CD1c-positive myeloid dendritic cell (primary cell): ENCODE results near the gene LRRC27.
"Not testable (repeated sequence)": the region's sequence is repeated elsewhere in the genome, so short reads cannot be mapped to it uniquely, and the experiment has no call there.

ENCODE experiments used
- DNase-seq: peaks from one replicate; pipeline ENCODE4 v3.0.0-alpha.2; 2016; ENCODE audit errors: extremely low spot score

LRRC27 gene

GRCh38 chr10:132337854-132338253, 5.9 kb downstream of the LRRC27 start:
- not testable (repeated sequence) for DNase-seq

GRCh38 chr10:132338876-132339275, 6.9 kb downstream of the LRRC27 start:
- DNase-seq: no peak

- DNase-seq: no peak
These were observed 7.3 kb downstream of the LRRC27 start for GRCh38 chr10:132339276-132339675.

- DNase-seq: no peak
These were observed 9.0 kb downstream of the LRRC27 start for GRCh38 chr10:132341017-132341416.

GRCh38 chr10:132341781-132342180, 9.8 kb downstream of the LRRC27 start:
- DNase-seq: no peak

GRCh38 chr10:132342553-132342952, 10.6 kb downstream of the LRRC27 start:
- no peak for DNase-seq

- DNase-seq: no peak
These were observed 12.4 kb downstream of the LRRC27 start for GRCh38 chr10:132344386-132344785.

GRCh38 chr10:132345345-132345744, 13.4 kb downstream of the LRRC27 start:
- no peak for DNase-seq

- no peak for DNase-seq
These were observed 14.8 kb downstream of the LRRC27 start for GRCh38 chr10:132346806-132347205.

- DNase-seq: no peak
These were observed 15.4 kb downstream of the LRRC27 start for GRCh38 chr10:132347211-132347930.

GRCh38 chr10:132347931-132348267, 15.9 kb downstream of the LRRC27 start:
- DNase-seq: no peak

- DNase-seq: no peak
These were observed 17.8 kb downstream of the LRRC27 start for GRCh38 chr10:132349766-132350165.

GRCh38 chr10:132350391-132350790, 18.4 kb downstream of the LRRC27 start:
- no peak for DNase-seq

- DNase-seq: no peak
These were observed 19.0 kb downstream of the LRRC27 start for GRCh38 chr10:132350946-132351345.

- DNase-seq: no peak
These were observed 19.6 kb downstream of the LRRC27 start for GRCh38 chr10:132351611-132352010.

GRCh38 chr10:132352462-132353308, 20.7 kb downstream of the LRRC27 start:
- peak; percentile 59 for DNase-seq

- no peak for DNase-seq
These were observed 21.7 kb downstream of the LRRC27 start for GRCh38 chr10:132353456-132354355.

GRCh38 chr10:132354356-132355094, 22.5 kb downstream of the LRRC27 start:
- DNase-seq: peak; percentile 75

- no peak for DNase-seq
These were observed 23.3 kb downstream of the LRRC27 start for GRCh38 chr10:132355297-132355696.

- DNase-seq: peak; percentile 76
These were observed 23.8 kb downstream of the LRRC27 start for GRCh38 chr10:132355754-132356153.

GRCh38 chr10:132356621-132357195, 24.7 kb downstream of the LRRC27 start:
- DNase-seq: no peak
